Measurements from ENCODE around the gene UBAC2.

UBAC2 gene

DNA sequence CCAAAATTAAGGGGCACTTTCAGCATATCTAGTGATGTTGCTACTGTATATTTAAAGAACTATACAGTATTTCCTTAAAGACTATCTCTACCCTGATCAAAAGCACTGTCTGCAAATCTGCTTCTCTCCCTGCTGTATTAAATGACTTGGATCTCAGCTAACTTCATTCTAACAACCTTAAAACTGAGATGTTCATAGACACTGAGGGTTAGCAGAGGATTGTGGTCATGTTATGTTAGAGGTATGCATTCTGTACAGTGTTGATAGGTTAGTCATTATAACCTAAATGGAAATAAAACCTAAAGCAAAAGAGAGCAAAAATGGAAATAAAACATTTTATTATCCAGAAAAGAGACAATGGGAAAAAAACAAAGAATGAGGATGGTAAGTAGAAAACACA, 96.7 kb downstream of the UBAC2 start:
- Histone ChIP-seq H3K9me3 (no peaks in the 10 kb centered on the region), H3K4me3 (no peak overlapping the region), H3K4me1 (no peaks in the 10 kb centered on the region), H3K27me3 (ENCODE audit: low read depth) (no peaks in the 10 kb centered on the region), H3K36me3 (replicated peaks) (no peaks in the 10 kb centered on the region)
- in situ Hi-C loops (cut with MboI; ENCODE audit: low sequenced_read_pairs), result no loop called here
- DNase-seq (ENCODE audit: low spot score in 2 of 2), result no peak

DNA sequence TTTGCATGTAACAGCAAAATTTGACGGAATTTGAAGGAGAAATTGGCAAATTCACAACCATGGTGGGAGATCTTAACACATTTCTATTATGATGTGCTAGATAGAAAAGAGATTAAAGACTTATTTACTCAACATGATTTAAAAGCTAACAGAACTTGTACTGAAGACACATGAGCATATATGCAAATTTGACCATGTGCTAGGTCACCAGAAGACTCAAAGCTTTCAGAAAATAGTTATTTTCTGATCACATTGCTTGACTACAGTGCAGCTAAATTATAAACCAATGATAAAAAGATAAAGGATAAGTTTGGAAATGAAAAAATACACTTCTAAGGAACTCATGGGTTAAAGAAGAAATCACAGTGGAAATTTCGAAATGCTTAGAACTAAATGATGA, 97.4 kb downstream of the UBAC2 start:
- Histone ChIP-seq H3K36me3 (replicated peaks) (no peaks in the 10 kb centered on the region), H3K27me3 (ENCODE audit: low read depth) (no peaks in the 10 kb centered on the region), H3K9me3 (no peaks in the 10 kb centered on the region), H3K4me1 (no peaks in the 10 kb centered on the region), H3K4me3 (no peak overlapping the region)
- in situ Hi-C loops (cut with MboI; ENCODE audit: low sequenced_read_pairs), result no loop called here
- DNase-seq (ENCODE audit: low spot score in 2 of 2), result no peak

DNA sequence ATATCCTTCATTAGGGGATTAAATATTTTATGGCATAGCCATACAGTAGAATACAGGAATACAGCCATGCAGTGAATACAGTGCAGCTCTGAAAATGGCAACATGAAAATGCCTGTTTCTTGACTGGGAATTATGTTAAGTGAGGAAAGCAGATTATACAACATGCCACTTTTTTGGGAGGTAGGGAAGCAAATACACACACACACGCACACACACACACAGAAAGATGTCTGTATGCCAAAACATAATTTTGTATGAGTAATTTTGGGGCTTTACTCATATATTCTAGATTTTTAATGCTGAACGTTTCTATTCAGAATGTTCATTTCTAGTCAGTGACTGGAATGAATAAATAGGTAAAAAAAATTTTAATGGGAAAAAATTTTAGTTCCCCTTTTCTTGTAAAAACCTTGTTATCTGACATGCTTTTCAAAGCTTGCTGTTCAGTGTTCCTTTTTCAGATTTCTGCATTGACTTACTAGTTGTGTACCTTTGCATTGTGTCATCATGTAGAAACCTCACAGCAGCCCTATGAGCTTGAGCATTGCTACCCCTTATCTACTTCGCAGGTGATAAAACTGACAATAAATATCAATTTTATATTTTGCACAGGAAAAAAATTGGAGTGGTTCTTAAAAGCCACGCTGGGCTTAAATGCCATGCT, 98.7 kb downstream of the UBAC2 start:
- Histone ChIP-seq H3K9me3 (no peaks in the 10 kb centered on the region), H3K4me3 (no peak overlapping the region), H3K27me3 (ENCODE audit: low read depth) (no peaks in the 10 kb centered on the region), H3K36me3 (replicated peaks) (no peaks in the 10 kb centered on the region), H3K4me1 (no peaks in the 10 kb centered on the region)
- no peak for DNase-seq (ENCODE audit: low spot score in 2 of 2)
- in situ Hi-C loops (cut with MboI; ENCODE audit: low sequenced_read_pairs), result no loop called here

DNA sequence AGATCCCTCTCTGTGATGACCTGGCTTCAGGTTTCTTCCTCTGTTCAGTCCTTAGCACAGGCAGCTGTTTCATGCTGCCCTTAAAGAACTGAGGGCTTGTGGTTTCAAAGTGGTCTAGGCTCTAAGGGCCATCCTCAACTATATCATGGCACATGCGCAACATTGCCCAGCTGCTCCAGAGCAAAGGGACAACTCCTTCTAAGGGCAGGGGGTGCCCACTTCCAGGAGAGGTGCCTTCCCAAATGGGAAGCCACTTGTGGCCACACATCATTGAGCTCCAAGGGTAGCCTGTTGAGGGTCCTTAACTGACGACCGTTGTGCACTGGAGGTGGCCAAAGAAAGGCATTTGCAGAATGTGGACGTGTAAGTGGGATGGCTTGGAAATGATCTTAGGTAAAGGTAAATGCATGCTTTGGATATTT, 99.3 kb downstream of the UBAC2 start:
- no peaks in the 10 kb centered on the region for H3K4me1 ChIP-seq
- H3K4me3 ChIP-seq, result no peak overlapping the region
- H3K9me3 ChIP-seq, result no peaks in the 10 kb centered on the region
- no peak for DNase-seq (ENCODE audit: low spot score in 2 of 2)
- H3K27me3 ChIP-seq (ENCODE audit: low read depth), result no peaks in the 10 kb centered on the region
- in situ Hi-C loops (cut with MboI; ENCODE audit: low sequenced_read_pairs), result no loop called here
- H3K36me3 ChIP-seq (replicated peaks), result no peaks in the 10 kb centered on the region

DNA sequence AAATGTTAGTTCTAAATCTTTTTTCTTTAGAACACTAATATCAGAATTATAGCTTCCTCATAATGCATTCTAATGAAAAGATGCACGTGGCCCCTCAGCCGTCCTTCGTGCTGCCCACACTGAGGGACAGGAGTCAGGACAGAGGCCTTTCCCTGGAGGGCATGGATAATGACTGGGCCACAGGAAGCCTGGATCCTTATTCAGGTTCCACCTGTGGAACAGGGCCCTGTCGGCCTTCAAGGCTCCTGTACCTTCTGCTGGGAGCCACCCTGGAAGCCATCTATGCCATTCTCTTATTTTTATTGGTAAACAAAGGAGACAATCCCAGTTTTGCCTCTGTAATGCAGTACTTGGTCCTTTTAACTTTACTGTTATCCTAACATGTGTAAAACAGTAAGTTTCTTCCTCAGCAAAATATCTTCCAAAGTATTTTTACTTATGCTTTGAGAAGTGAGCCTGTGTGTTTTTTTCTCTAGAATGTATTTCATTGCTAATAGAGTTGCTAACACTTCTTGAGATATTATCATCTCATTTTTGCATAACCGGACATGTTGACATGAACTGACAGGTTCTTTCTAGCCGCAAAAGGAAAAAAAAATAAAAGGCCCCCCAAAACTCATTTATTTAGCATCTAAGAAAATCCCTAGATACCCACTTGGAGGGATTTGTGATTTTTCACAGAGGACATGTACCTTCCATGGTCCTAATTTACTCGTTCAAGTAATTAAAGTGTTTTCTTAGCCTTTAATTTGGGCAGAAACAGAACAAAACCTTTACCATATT, 100.6 kb downstream of the UBAC2 start:
- peaks cover 7% of the 10 kb centered on the region for H3K4me1 ChIP-seq
- no peaks in the 10 kb centered on the region for H3K36me3 ChIP-seq (replicated peaks)
- in situ Hi-C loops (cut with MboI; ENCODE audit: low sequenced_read_pairs), result no loop called here
- H3K4me3 ChIP-seq, result no peak overlapping the region
- no peaks in the 10 kb centered on the region for H3K27me3 ChIP-seq (ENCODE audit: low read depth)
- DNase-seq (ENCODE audit: low spot score in 2 of 2), result no peak
- no peaks in the 10 kb centered on the region for H3K9me3 ChIP-seq

DNA sequence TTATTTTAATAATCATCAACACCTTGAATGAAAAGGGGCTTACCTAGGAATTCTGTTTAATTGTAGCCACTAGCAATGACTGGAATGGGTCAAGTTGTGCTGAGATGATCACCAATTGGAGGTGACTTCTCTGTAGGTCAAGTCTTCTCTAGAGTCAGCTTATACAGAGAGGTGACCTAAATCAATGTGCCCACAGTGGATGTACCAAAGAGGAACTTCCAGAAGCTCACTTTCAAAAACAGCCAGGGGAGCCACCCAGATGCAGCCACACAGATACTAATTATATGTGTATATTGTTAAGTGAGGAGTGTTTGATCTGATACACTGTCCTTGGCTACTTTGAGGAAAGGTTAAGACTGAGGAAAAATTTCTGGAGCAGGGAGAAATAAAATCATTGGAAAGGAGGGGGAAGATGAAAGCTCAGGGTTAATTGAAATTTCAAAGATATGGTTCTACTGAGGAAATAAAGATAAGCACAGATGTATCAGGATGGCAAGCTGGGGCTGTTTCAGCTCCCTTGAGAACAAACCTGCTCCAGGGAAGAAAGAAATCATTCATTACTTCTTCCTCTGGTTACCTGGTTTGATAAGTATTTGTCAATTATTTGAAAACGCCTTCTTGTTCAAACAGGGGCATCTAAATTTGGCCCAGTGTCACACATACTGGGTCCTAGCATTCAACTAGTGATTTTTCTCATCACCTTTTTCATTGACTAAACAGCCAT, 101.4 kb downstream of the UBAC2 start:
- in situ Hi-C loops (cut with MboI; ENCODE audit: low sequenced_read_pairs), result no loop called here
- Histone ChIP-seq H3K4me1 (peaks cover 16% of the 10 kb centered on the region), H3K36me3 (replicated peaks) (no peaks in the 10 kb centered on the region), H3K27me3 (ENCODE audit: low read depth) (no peaks in the 10 kb centered on the region), H3K9me3 (no peaks in the 10 kb centered on the region), H3K4me3 (no peak overlapping the region)
- no peak for DNase-seq (ENCODE audit: low spot score in 2 of 2)

DNA sequence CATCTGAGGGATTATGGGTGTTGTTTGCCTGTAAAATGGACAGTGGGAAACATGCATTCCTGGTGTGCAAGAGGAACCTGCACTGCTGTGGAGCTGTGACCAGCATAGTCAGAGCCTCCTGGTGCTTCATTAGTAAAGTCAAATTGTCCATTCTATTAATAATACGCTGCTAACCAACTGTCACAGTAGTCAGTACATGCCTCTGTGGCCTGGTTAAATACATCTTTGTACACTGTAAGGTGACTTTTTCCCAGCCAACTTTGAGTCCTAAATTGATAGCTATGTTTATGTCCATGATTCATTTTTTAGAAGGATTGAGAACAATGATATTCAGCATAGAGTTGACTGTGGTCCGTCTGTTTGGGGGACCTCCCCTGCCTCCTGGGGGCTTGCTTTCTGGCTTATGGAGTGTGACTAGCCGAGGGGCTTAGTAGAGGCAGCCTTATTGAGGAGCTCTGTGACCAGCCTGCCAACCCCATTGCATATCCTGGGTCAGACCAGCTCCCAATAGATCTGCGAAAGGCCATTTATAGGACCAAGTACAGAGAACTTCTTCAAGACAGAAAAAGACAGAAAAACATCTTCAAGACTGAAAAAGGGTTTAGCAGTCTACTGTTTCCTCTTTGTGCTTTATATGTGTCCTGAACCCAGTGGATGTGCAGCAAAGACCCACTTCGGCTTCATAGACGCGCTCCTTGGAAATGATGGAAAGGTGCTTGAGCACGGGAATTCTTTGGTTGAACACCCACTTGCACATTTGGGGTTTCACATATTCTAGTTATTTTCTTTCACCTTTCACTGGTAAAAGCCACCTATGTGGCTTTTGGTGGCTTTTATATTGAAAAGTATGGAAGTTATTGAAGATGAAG, 102.2 kb downstream of the UBAC2 start:
- Histone ChIP-seq H3K4me3 (no peak overlapping the region), H3K4me1 (peaks cover 16% of the 10 kb centered on the region), H3K27me3 (ENCODE audit: low read depth) (no peaks in the 10 kb centered on the region), H3K36me3 (replicated peaks) (no peaks in the 10 kb centered on the region), H3K9me3 (no peaks in the 10 kb centered on the region)
- in situ Hi-C loops (cut with MboI; ENCODE audit: low sequenced_read_pairs), result no loop called here
- no peak for DNase-seq (ENCODE audit: low spot score in 2 of 2)

GRCh38 chr13:99303863-99304521, 103.3 kb downstream of the UBAC2 start:
- no peaks in the 10 kb centered on the region for H3K9me3 ChIP-seq
- H3K4me1 ChIP-seq, result peaks cover 16% of the 10 kb centered on the region
- H3K27me3 ChIP-seq (ENCODE audit: low read depth), result no peaks in the 10 kb centered on the region
- no peak overlapping the region for H3K4me3 ChIP-seq
- no peak for DNase-seq (ENCODE audit: low spot score in 2 of 2)
- in situ Hi-C loops (cut with MboI; ENCODE audit: low sequenced_read_pairs), result no loop called here
- H3K36me3 ChIP-seq (replicated peaks), result no peaks in the 10 kb centered on the region

GRCh38 chr13:99304541-99304940, 103.9 kb downstream of the UBAC2 start:
- in situ Hi-C loops (cut with MboI; ENCODE audit: low sequenced_read_pairs), result no loop called here
- H3K9me3 ChIP-seq, result no peaks in the 10 kb centered on the region
- no peak for DNase-seq (ENCODE audit: low spot score in 2 of 2)
- H3K4me3 ChIP-seq, result no peak overlapping the region
- no peaks in the 10 kb centered on the region for H3K36me3 ChIP-seq (replicated peaks)
- peaks cover 16% of the 10 kb centered on the region for H3K4me1 ChIP-seq
- H3K27me3 ChIP-seq (ENCODE audit: low read depth), result no peaks in the 10 kb centered on the region

GRCh38 chr13:99305158-99305557, 104.5 kb downstream of the UBAC2 start:
- no peak for DNase-seq (ENCODE audit: low spot score in 2 of 2)
- Histone ChIP-seq H3K9me3 (no peaks in the 10 kb centered on the region), H3K36me3 (replicated peaks) (no peaks in the 10 kb centered on the region), H3K4me3 (no peak overlapping the region), H3K27me3 (ENCODE audit: low read depth) (no peaks in the 10 kb centered on the region), H3K4me1 (peaks cover 16% of the 10 kb centered on the region)
- in situ Hi-C loops (cut with MboI; ENCODE audit: low sequenced_read_pairs), result no loop called here

- DNase-seq (ENCODE audit: low spot score in 2 of 2), result no peak
- H3K9me3 ChIP-seq, result no peaks in the 10 kb centered on the region
- in situ Hi-C loops (cut with MboI; ENCODE audit: low sequenced_read_pairs), result no loop called here
- H3K4me1 ChIP-seq, result peaks cover 16% of the 10 kb centered on the region
- H3K27me3 ChIP-seq (ENCODE audit: low read depth), result no peaks in the 10 kb centered on the region
- no peaks in the 10 kb centered on the region for H3K36me3 ChIP-seq (replicated peaks)
- no peak overlapping the region for H3K4me3 ChIP-seq
Measured at GRCh38 chr13:99305566-99305965, 104.9 kb downstream of the UBAC2 start.

GRCh38 chr13:99307247-99307646, 106.6 kb downstream of the UBAC2 start, which contains the start of gene GPR183:
Gene GPR183, minus strand, starts transcription at chr13:99307399. Its CDS starts 11,254 bp downstream, at chr13:99296145.
- no peak for DNase-seq (ENCODE audit: low spot score in 2 of 2)
- Histone ChIP-seq H3K9me3 (no peaks in the 10 kb centered on the region), H3K4me1 (peaks cover 16% of the 10 kb centered on the region), H3K27me3 (ENCODE audit: low read depth) (no peaks in the 10 kb centered on the region), H3K36me3 (replicated peaks) (no peaks in the 10 kb centered on the region), H3K4me3 (no peak within 1 kb of the TSS)
- in situ Hi-C loops (cut with MboI; ENCODE audit: low sequenced_read_pairs), result no loop called here
